Measurements from ENCODE around the gene CA10.

Gene CA10

GRCh38 chr17:51751072-51751471 lies 407.4 kb downstream of the CA10 start:
- DNase-seq: no peak

GRCh38 chr17:51748749-51749604 lies 409.5 kb downstream of the CA10 start:
- no peak for DNase-seq

GRCh38 chr17:51746421-51746820 lies 412.1 kb downstream of the CA10 start:
- DNase-seq: no peak

GRCh38 chr17:51745993-51746392 lies 412.5 kb downstream of the CA10 start:
- DNase-seq: no peak

GRCh38 chr17:51743477-51743876 lies 415.0 kb downstream of the CA10 start:
- DNase-seq: no peak

- no peak for DNase-seq
Observed at GRCh38 chr17:51742571-51742970, 415.9 kb downstream of the CA10 start.

GRCh38 chr17:51741458-51741857 lies 417.1 kb downstream of the CA10 start:
- DNase-seq: no peak

- DNase-seq: no peak
Observed at GRCh38 chr17:51740531-51740930, 418.0 kb downstream of the CA10 start.

- no peak for DNase-seq
Observed at GRCh38 chr17:51739245-51739886, 419.1 kb downstream of the CA10 start.

- no peak for DNase-seq
Observed at GRCh38 chr17:51736356-51736755, 422.2 kb downstream of the CA10 start.

- no peak for DNase-seq
Observed at GRCh38 chr17:51734976-51735375, 423.5 kb downstream of the CA10 start.

- DNase-seq: no peak
Observed at GRCh38 chr17:51734462-51734861, 424.1 kb downstream of the CA10 start.

GRCh38 chr17:51733166-51733565 lies 425.3 kb downstream of the CA10 start:
- no peak for DNase-seq

GRCh38 chr17:51731941-51732722 lies 426.4 kb downstream of the CA10 start:
- no peak for DNase-seq

GRCh38 chr17:51730303-51731050 lies 428.0 kb downstream of the CA10 start:
- DNase-seq: no peak

GRCh38 chr17:51725185-51725584 lies 433.3 kb downstream of the CA10 start:
- no peak for DNase-seq

- DNase-seq: no peak
Observed at GRCh38 chr17:51724043-51724580, 434.4 kb downstream of the CA10 start.

- no peak for DNase-seq
Observed at GRCh38 chr17:51722994-51723393, 435.5 kb downstream of the CA10 start.

- DNase-seq: no peak
Observed at GRCh38 chr17:51721730-51722129, 436.8 kb downstream of the CA10 start.

- no peak for DNase-seq
Observed at GRCh38 chr17:51720439-51720838, 438.1 kb downstream of the CA10 start.

GRCh38 chr17:51718983-51719382 lies 439.5 kb downstream of the CA10 start:
- no peak for DNase-seq

- no peak for DNase-seq
Observed at GRCh38 chr17:51711581-51711980, 446.9 kb downstream of the CA10 start.

- no peak for DNase-seq
Observed at GRCh38 chr17:51710634-51710979, 447.9 kb downstream of the CA10 start.
